H1 (cell line): ENCODE measurements around the gene SLC37A1. TPM values are rescaled to one million over a fixed set of nuclear protein-coding genes. Genes with fewer than 3 reads are reported as not detected.

Source experiments
- NANOG ChIP-seq: IDR thresholded peaks from 2 replicates; pipeline ENCODE4 v1.6.1; 2011; ENCODE audit warnings: low read length, low read depth, mild to moderate bottlenecking, inconsistent platforms; ENCODE audit not compliant: insufficient read depth, poor library complexity, severe bottlenecking
- RAD21 ChIP-seq, 2 experiments: IDR thresholded peaks in 1 of 2; conservative IDR thresholded peaks in 1 of 2; 2 replicates each; pipeline ENCODE4 v1.6.1; 2011; ENCODE audit warnings: low read depth in 2 of 2, low read length in 2 of 2, improper control_type of control experiment in 1 of 2, inconsistent platforms in 1 of 2, mild to moderate bottlenecking in 1 of 2, moderate library complexity in 1 of 2
- polyA plus RNA-seq, 7 experiments: library from polyadenylated mRNA; depleted of rRNA in 3 of 7; stranded (reverse) in 5 of 7; unstranded in 2 of 7; fragments of >200 nt in 5 of 7; fragments of 200-250 nt in 2 of 7; gene quantifications; 1 replicate in 5 of 7; 2 replicates in 1 of 7; 4 replicates in 1 of 7; pipeline versions ENCODE4 v1.2.1 to v1.2.3, GENCODE V29; 2011 to 2013; ENCODE audit warnings: missing spikeins in 2 of 7, mixed read lengths in 2 of 7
- total RNA-seq: library from RNA; stranded (reverse); fragmentation: NEBNext Ultra II Directional; extraction: Animal tissue kit (Norgen Biotek cat#: 25700); gene quantifications from 2 replicates; pipeline ENCODE4 v1.2.1, GENCODE V29; 2021

Gene SLC37A1
- total and polyA plus RNA-seq, 2 of the 8 experiments (the other 6 are each of a cell fraction or from before 2014, with no cell fraction given), result 15.6 to 30.9 TPM

DNA sequence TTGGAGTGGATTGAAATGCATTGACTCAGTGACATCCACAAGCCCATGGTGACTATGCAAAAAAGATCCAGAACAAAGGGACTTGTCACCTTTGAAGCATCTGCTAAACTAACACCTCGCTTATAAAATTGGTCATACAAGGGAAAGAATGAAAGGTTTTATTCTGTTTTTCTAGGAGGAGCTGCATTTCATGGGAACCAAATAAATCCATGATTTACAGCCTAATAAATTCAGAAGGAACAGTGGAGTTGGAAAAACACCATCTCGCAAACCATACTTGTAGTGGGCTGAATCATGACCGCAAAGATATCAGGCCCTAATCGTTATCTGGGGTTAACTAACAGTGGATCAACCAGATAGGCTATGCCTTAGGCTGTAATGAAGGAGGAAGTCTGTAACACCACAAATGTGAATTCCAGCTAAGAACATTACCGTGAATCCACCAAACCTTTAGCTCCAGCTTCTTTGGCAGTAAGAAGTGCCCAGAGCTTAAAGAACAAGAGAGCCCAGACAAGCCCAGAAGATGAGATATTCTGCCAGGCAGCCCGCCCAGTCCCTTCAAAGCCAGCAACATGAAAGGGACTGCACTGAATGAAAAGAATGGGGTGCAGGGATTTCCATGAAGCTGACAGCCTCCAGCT lies 45.0 kb upstream of the SLC37A1 start (continued):
- no peak for TF ChIP-seq NANOG
- no peak for TF ChIP-seq RAD21 (IDR thresholded peaks at IDR 0.05 in 1 of 2, conservative IDR thresholded peaks at IDR 0.05 in 1 of 2; ENCODE audit: low read depth in 2 of 2, low read length in 2 of 2)
- TF ChIP-seq, all 59 proteins: peak for 0
